IPS-18a (cell line): ENCODE results near the gene TLK1.

Experiments used
- H3K27ac ChIP-seq: one replicate; pipeline ENCODE4 v1.5.1; 2013; ENCODE audit warnings: low read length
- H3K27me3 ChIP-seq: one replicate; pipeline ENCODE4 v1.6.1; 2013; ENCODE audit warnings: mild to moderate bottlenecking, low read length; ENCODE audit not compliant: control insufficient read depth, insufficient read depth
- H3K36me3 ChIP-seq: one replicate; pipeline ENCODE4 v1.6.1; 2013; ENCODE audit warnings: low read depth, low read length; ENCODE audit not compliant: control insufficient read depth
- H3K4me1 ChIP-seq: one replicate; pipeline ENCODE4 v1.6.1; 2013; ENCODE audit warnings: low read depth, low read length; ENCODE audit not compliant: control insufficient read depth
- H3K4me3 ChIP-seq: one replicate; pipeline ENCODE4 v1.5.1; 2013; ENCODE audit warnings: low read length
- H3K9ac ChIP-seq: one replicate; pipeline ENCODE4 v1.6.1; 2013; ENCODE audit warnings: mild to moderate bottlenecking, low read length, moderate library complexity
- H3K9me3 ChIP-seq: one replicate; pipeline ENCODE4 v1.6.1; 2013; ENCODE audit warnings: low read depth, low read length; ENCODE audit not compliant: control insufficient read depth

TLK1 gene

DNA sequence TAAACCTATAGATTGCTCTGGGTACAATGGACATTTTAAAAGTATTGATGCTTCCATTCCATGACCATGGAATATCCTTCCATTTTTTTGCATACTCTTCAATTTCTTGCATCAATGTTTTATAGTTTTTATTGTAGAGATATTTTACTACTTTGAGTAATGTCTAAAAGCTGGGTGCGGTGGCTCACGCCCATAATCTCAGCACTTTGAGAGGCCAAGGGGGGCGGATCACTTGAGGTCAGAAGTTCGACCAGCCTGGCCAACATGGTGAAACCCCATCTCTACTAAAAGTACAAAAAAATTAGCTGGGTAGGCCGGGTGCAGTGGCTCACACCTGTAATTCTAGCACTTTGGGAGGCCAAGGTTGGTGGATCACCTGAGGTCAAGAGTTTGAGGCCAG is 88.5 kb downstream of the TLK1 start:
- Histone ChIP-seq H3K36me3 (no peaks in the 10 kb centered on the region), H3K9ac (no peak overlapping the region), H3K27me3 (no peaks in the 10 kb centered on the region), H3K9me3 (no peaks in the 10 kb centered on the region), H3K4me3 (no peak overlapping the region), H3K4me1 (no peaks in the 10 kb centered on the region), H3K27ac (no peak overlapping the region)

DNA sequence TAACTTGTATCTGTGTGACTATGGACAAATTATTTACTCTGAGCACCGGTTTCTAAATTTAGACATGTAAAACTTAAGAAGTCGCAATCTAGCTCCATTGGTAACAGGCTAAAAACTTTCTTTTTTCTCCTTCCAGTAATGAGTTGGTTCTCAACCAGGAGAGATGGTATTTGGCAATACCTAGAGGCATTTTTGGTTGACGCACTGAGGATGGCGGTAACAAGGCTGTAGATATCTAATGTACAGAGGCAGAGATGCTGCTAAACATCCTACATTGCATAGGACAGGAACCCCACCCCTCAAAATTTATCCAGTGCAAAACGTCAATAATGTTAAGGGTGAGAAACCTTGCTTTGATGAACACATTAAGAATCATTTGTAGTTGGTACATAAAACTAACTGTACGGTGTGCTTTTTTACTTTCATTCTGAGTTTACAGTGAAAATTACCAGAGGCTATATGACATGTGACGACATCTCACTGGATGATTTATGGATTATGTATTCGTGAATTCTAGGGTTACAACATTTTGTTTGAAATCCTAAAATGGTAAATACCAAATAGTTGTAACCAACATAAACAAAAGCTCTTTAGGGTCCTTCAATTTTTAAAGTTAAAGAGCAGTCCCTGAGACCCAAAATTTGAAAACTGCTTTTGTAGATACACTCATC is 91.3 kb downstream of the TLK1 start:
- Histone ChIP-seq H3K36me3 (no peaks in the 10 kb centered on the region), H3K9me3 (no peaks in the 10 kb centered on the region), H3K9ac (no peak overlapping the region), H3K4me3 (no peak overlapping the region), H3K4me1 (no peaks in the 10 kb centered on the region), H3K27ac (no peak overlapping the region), H3K27me3 (no peaks in the 10 kb centered on the region)

DNA sequence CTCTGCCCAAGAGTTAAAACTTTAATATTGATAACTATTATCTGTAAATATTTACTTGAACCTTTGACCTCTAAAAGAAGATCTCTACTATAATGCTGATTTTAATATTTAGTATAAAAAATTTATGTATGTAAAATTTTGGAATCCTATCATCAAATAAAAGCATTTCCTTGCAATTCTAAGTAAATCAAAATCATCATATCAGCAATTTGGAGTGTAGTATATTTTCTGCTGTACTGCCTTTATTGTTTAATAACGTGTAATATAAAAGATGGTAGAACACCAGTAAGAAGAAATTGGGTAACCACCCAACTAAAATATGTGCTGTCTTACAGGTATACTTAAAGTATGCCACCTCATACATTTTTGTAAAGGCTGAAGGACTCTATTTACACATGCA is 94.6 kb downstream of the TLK1 start:
- Histone ChIP-seq H3K36me3 (peaks cover 1% of the 10 kb centered on the region), H3K9ac (no peak overlapping the region), H3K9me3 (no peaks in the 10 kb centered on the region), H3K4me3 (no peak overlapping the region), H3K27me3 (no peaks in the 10 kb centered on the region), H3K4me1 (no peaks in the 10 kb centered on the region), H3K27ac (no peak overlapping the region)

DNA sequence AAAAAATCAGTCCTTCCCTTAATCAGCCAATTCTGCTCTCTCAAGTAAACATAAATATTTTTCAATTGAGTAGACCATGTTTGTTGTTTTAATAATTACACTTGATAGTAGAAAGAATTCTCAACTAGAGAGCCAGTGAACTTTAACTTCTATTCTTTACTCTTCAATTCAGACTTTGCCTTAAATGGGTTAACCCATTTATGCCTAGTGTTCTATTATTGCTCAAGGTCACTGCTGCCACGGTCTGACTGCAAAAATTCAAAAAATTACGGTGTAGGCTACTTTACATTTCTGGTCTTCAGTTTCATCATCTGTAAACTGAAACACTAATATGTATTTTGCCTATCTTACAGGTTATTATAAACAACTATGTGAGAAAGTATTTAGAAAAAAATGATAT is 103.1 kb downstream of the TLK1 start:
- Histone ChIP-seq H3K27ac (no peak overlapping the region), H3K4me3 (no peak overlapping the region), H3K36me3 (peaks cover 62% of the 10 kb centered on the region), H3K9me3 (no peaks in the 10 kb centered on the region), H3K4me1 (no peaks in the 10 kb centered on the region), H3K27me3 (no peaks in the 10 kb centered on the region), H3K9ac (no peak overlapping the region)

DNA sequence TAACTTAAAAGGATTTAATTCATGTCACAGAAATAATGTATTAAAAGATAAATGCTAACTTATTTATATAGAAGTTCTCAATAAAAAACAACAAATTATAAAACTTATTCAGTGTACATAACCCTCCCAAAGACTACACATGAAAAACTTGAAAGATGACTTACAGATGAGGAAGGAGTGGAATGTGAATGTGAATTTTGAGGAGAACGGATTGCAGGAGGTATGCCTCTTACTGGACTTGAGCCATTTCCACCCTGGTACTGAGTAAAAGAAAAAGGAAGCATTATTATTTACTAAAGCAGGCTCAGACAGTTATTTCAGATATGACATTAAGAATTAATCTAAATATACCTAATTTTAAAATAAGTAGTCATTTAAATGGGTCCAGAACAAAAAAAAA is 104.4 kb downstream of the TLK1 start:
- H3K4me3 ChIP-seq, result no peak overlapping the region
- no peaks in the 10 kb centered on the region for H3K4me1 ChIP-seq
- H3K9ac ChIP-seq, result no peak overlapping the region
- H3K27me3 ChIP-seq, result no peaks in the 10 kb centered on the region
- peaks cover 73% of the 10 kb centered on the region for H3K36me3 ChIP-seq
- no peak overlapping the region for H3K27ac ChIP-seq
- H3K9me3 ChIP-seq, result no peaks in the 10 kb centered on the region

DNA sequence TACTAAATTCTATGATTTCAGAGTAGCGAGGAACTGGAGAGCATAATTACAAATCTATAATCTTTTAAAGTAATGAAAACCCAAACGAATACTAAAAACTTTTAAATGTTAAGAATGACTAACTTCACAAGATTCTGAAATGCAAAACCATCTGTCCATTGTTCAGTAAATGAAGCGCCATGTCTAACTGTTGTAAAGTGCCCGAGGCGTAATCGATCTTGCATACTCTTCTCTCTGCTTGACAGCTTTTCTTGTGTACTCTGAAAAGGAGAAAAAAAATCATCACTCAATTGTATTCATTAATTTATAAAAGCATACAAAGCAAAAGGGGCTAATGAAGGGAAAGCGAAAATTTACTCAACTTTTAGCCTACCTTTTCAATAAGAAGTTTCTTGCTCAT is 111.0 kb downstream of the TLK1 start:
- no peaks in the 10 kb centered on the region for H3K9me3 ChIP-seq
- H3K9ac ChIP-seq, result no peak overlapping the region
- no peak overlapping the region for H3K27ac ChIP-seq
- H3K27me3 ChIP-seq, result no peaks in the 10 kb centered on the region
- no peak overlapping the region for H3K4me3 ChIP-seq
- peaks cover 15% of the 10 kb centered on the region for H3K4me1 ChIP-seq
- H3K36me3 ChIP-seq, result peaks cover 46% of the 10 kb centered on the region

DNA sequence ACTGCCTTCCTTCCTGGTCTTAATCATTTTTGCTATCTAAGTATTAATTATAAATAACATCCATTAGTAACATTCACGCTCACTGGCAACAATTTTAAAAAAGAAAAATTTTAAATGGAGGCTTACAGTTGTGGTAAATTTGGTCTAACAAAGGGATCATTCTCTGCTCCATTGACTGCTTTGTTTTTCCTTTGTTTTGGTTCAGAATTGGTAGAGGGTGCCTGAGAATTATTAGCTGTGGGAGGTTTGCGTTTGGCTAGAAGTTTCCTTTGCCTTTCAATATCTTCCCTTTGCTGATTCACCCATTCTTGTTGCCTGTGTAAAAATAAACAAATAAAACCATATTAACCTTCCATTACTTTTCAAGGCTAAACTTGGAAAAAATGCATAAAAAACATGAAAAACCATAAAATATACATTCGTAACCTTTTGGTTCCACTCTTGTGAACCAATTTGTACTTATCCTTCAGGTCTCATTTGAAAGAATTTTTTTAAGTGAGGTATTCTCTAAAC is 114.6 kb downstream of the TLK1 start:
- H3K9ac ChIP-seq, result no peak overlapping the region
- H3K36me3 ChIP-seq, result peaks cover 49% of the 10 kb centered on the region
- no peak overlapping the region for H3K27ac ChIP-seq
- H3K4me3 ChIP-seq, result no peak overlapping the region
- H3K4me1 ChIP-seq, result peaks cover 15% of the 10 kb centered on the region
- no peaks in the 10 kb centered on the region for H3K27me3 ChIP-seq
- H3K9me3 ChIP-seq, result no peaks in the 10 kb centered on the region

DNA sequence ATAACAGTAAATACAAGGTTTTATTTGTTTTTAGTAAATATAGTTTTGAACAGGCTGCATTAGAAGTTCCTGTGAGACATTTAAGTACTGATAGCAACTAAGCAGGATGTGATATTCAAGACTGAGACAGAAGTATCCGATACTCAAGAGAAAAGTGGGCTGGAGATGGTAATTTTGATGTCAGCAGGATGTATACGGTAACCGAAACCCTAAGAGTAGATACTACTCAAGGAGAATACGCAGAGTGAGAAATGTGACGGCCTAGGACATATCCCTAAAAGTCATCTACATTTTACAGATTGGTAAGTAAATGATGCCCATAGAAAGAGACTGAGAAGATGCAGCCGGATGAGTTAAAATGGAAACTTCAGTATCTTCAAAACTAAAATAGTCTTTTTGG is 116.3 kb downstream of the TLK1 start:
- Histone ChIP-seq H3K9me3 (no peaks in the 10 kb centered on the region), H3K4me3 (no peak overlapping the region), H3K27ac (no peak overlapping the region), H3K36me3 (peaks cover 53% of the 10 kb centered on the region), H3K4me1 (peaks cover 15% of the 10 kb centered on the region), H3K9ac (no peak overlapping the region), H3K27me3 (no peaks in the 10 kb centered on the region)

DNA sequence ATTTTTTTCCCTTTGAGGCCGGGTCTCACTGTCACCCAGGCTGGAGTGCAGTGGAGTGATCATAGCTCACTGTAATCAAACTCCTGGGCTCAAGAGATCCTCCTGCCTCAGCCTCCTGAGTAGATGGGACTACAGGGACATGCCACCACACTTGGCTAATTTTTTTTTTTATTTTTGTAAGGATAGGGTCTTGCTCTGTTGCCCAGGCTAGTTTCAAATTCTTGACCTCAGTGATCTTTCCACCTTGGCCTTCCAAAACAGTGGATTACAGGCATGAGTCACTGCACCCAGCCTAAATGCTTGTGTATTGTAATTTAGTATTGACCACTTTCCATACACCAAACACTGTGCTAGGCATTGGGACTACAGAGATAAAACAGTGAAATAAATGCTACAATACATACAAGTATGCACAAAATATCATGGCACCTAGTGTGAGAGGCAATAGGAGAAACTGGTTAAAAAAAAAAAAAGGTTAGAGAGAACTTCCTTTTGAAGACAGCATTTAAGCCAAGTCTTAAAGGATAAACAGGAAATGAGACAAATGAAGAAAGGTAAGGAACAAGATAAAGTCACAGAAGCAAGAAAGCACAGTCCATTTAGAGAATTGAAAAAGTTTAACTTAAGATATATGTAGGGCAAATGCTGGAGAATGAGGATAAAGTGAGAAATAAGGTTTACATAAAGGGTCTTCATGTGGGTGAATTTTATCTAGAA is 118.3 kb downstream of the TLK1 start:
- H3K27me3 ChIP-seq, result no peaks in the 10 kb centered on the region
- peaks cover 15% of the 10 kb centered on the region for H3K4me1 ChIP-seq
- no peak overlapping the region for H3K9ac ChIP-seq
- no peak overlapping the region for H3K4me3 ChIP-seq
- H3K27ac ChIP-seq, result no peak overlapping the region
- H3K36me3 ChIP-seq, result peaks cover 55% of the 10 kb centered on the region
- no peaks in the 10 kb centered on the region for H3K9me3 ChIP-seq

DNA sequence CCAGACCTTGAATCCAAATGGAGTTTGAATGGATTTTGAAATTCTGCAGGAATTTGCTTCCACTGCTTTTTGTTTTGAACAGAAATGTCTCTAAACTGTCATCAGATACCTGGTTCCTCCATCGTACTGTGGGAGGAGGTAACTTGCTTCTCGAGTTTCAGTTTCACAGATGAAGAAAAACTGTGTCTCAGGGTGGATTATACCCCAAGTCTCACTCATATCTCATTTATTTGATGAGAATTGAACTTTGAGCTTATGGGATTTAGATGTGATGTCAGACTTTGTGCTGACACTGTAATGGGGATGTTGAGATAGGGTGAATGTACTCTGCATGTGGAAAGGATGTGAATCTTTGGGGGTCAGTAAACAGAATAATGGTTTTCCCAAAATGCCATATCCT is 124.2 kb downstream of the TLK1 start:
- Histone ChIP-seq H3K4me1 (no peaks in the 10 kb centered on the region), H3K9me3 (no peaks in the 10 kb centered on the region), H3K9ac (no peak overlapping the region), H3K36me3 (peaks cover 49% of the 10 kb centered on the region), H3K27me3 (no peaks in the 10 kb centered on the region), H3K4me3 (no peak overlapping the region), H3K27ac (no peak overlapping the region)

DNA sequence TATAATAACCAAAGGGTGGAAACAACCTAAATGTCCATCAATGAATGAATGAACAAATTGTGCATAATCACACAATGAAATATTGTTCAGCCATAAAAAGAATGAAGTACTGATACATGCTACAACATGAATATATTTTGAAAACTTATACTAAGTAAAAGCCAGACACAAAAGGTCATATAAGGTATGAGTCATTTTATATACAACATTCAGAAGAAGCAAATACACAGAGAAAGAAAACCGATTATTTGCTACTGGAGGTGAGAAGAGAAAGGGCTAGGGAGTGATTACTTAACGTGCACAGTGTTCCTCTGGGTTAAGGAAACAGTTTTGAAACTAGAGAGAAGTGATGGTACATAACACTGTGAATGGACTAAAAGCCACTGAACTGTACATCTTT is 126.4 kb downstream of the TLK1 start:
- H3K4me1 ChIP-seq, result peaks cover under 1% of the 10 kb centered on the region
- no peak overlapping the region for H3K4me3 ChIP-seq
- no peak overlapping the region for H3K27ac ChIP-seq
- H3K36me3 ChIP-seq, result peaks cover 39% of the 10 kb centered on the region
- no peak overlapping the region for H3K9ac ChIP-seq
- no peaks in the 10 kb centered on the region for H3K9me3 ChIP-seq
- no peaks in the 10 kb centered on the region for H3K27me3 ChIP-seq

DNA sequence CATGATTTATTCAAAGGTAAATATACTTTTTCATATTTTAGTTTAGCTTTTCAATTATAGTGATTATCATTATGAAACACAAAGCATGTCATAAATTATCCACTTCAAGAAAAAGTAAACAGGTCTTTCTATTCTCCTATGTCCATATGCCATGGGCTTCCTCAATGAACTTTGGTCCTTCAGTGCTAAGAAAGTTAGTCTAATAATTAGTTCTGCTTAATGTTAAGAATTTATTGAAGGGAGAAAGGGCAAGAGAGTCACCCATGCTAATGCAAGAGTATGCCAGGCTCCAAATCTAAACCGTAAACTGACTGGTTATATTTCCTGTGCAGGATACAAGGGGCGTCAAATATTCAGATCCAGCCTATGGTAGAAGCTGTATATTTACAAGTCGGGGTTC is 135.5 kb downstream of the TLK1 start:
- H3K9me3 ChIP-seq, result no peaks in the 10 kb centered on the region
- H3K4me1 ChIP-seq, result peaks cover 3% of the 10 kb centered on the region
- H3K4me3 ChIP-seq, result no peak overlapping the region
- no peaks in the 10 kb centered on the region for H3K27me3 ChIP-seq
- H3K36me3 ChIP-seq, result peaks cover 30% of the 10 kb centered on the region
- no peak overlapping the region for H3K27ac ChIP-seq
- no peak overlapping the region for H3K9ac ChIP-seq
